Panc1 (cell line): ENCODE results near the gene CMKLR1. TPM values are rescaled to one million over a fixed set of nuclear protein-coding genes. Genes with fewer than 3 reads are reported as not detected.

ENCODE experiments used
- ATAC-seq: fragments of 200-7000 bp; cut with Tn5 transposase; 2 replicates; pipeline ENCODE4 v1.9.1; 2020; ENCODE audit warnings: mild to moderate bottlenecking, moderate library complexity
- BruUV-seq: library from RNA; stranded (reverse); fragments of 400-500 nt; replicated peaks from 2 replicates; lab custom pipeline; 2021; lab: Mats Ljungman, UMichigan
- CTCF ChIA-PET: fragments of 300-600 bp; sonication (Branson Sonifier 250); formaldehyde crosslinking; loops from one replicate; lab custom pipeline; 2022; ENCODE audit warnings: antibody characterized with exemption; lab: Charles Lee
- POLR2A ChIA-PET: fragments of 300-600 bp; sonication (Branson Sonifier 250); formaldehyde crosslinking; loops from one replicate; lab custom pipeline; 2022; ENCODE audit warnings: antibody characterized with exemption; lab: Charles Lee
- DNase-seq: peaks from one replicate; pipeline ENCODE4 v3.0.0-alpha.2; 2010; ENCODE audit warnings: low read depth, low spot score
- H3K27ac ChIP-seq: 2 replicates; pipeline ENCODE4 v1.5.1; 2011; ENCODE audit warnings: mild to moderate bottlenecking, low read length, inconsistent platforms
- H3K27me3 ChIP-seq: fragments of 200-500 bp; sonication (Bioruptor generic); 2 replicates; pipeline ENCODE4 v1.6.0; 2014; ENCODE audit warnings: low read length, inconsistent platforms; ENCODE audit not compliant: control insufficient read depth, insufficient read depth
- H3K36me3 ChIP-seq: fragments of 200-500 bp; sonication (Bioruptor generic); 2 replicates; pipeline ENCODE4 v1.5.1; 2014; ENCODE audit warnings: inconsistent platforms, mild to moderate bottlenecking, low read length, moderate library complexity; ENCODE audit not compliant: control insufficient read depth, insufficient read depth
- H3K4me1 ChIP-seq: 2 replicates; pipeline ENCODE4 v1.5.1; 2011; ENCODE audit warnings: inconsistent platforms, mild to moderate bottlenecking, low read length, moderate library complexity; ENCODE audit not compliant: control insufficient read depth, insufficient read depth
- H3K4me3 ChIP-seq, 2 experiments: 2 replicates each; pipeline ENCODE4 v1.5.1; 2011 to 2012; ENCODE audit warnings: low read depth in 2 of 2, low read length in 2 of 2, mild to moderate bottlenecking in 2 of 2, inconsistent platforms in 1 of 2, moderate library complexity in 1 of 2
- H3K9me3 ChIP-seq: fragments of 200-500 bp; sonication (Bioruptor generic); 2 replicates; pipeline ENCODE4 v1.5.1; 2014; ENCODE audit warnings: low read depth, mild to moderate bottlenecking, inconsistent platforms, low read length, moderate library complexity; ENCODE audit not compliant: control insufficient read depth, insufficient read depth
- CTCF ChIP-seq: fragments of 450-650 bp; IDR thresholded peaks from 2 replicates; pipeline ENCODE4 v1.5.1; 2017; ENCODE audit warnings: mild to moderate bottlenecking
- POLR2AphosphoS5 ChIP-seq: IDR thresholded peaks from 2 replicates; pipeline ENCODE4 v1.6.1; 2012; ENCODE audit warnings: mild to moderate bottlenecking, low read depth, low read length, moderate library complexity
- SIN3A ChIP-seq: IDR thresholded peaks from 2 replicates; pipeline ENCODE4 v1.6.1; 2012; ENCODE audit warnings: low read depth, mild to moderate bottlenecking, low read length, moderate library complexity, borderline replicate concordance; ENCODE audit not compliant: insufficient read depth
- in situ Hi-C: cut with HindIII; loops from 2 replicates; pipeline ENCODE4 v1.10.0; 2016; ENCODE audit warnings: low sequenced_read_pairs, low pct_unique_long_range_greater_than_20kb
- intact Hi-C: fragments of 100-400 bp; cut with micrococcal nuclease; formaldehyde crosslinking; loops from one replicate; pipeline ENCODE4 v1.10.0; 2022; ENCODE audit not compliant: unreplicated experiment
- total RNA-seq: library from RNA; stranded (reverse); gene quantifications from one replicate; pipeline ENCODE4 v1.2.1, GENCODE V29; 2021; ENCODE audit not compliant: unreplicated experiment
- TF ChIP-seq, protein P1 (sequence below), 2 experiments: IDR thresholded peaks; 2 replicates each; pipeline ENCODE4 v1.6.1; 2011 to 2012; ENCODE audit warnings: low read depth in 2 of 2, control low read depth in 1 of 2, low read length in 1 of 2, mild to moderate bottlenecking in 1 of 2, moderate library complexity in 1 of 2; ENCODE audit not compliant: insufficient read depth in 1 of 2

The CMKLR1 gene
- total RNA-seq, 1 experiment from 2014 or later, result 0.03 TPM

- ChIA-PET POLR2A (no interaction called here), CTCF (no interaction called here)
- Histone ChIP-seq H3K36me3 (no peaks in the 10 kb centered on the region), H3K27me3 (no peaks in the 10 kb centered on the region), H3K27ac (no peak overlapping the region), H3K9me3 (no peaks in the 10 kb centered on the region), H3K4me3 (no peak overlapping the region), H3K4me1 (no peaks in the 10 kb centered on the region)
- no TSS peak for BruUV-seq
- intact Hi-C loops, result no loop called here
- in situ Hi-C loops, result no loop called here
- TF ChIP-seq, protein P1, sequence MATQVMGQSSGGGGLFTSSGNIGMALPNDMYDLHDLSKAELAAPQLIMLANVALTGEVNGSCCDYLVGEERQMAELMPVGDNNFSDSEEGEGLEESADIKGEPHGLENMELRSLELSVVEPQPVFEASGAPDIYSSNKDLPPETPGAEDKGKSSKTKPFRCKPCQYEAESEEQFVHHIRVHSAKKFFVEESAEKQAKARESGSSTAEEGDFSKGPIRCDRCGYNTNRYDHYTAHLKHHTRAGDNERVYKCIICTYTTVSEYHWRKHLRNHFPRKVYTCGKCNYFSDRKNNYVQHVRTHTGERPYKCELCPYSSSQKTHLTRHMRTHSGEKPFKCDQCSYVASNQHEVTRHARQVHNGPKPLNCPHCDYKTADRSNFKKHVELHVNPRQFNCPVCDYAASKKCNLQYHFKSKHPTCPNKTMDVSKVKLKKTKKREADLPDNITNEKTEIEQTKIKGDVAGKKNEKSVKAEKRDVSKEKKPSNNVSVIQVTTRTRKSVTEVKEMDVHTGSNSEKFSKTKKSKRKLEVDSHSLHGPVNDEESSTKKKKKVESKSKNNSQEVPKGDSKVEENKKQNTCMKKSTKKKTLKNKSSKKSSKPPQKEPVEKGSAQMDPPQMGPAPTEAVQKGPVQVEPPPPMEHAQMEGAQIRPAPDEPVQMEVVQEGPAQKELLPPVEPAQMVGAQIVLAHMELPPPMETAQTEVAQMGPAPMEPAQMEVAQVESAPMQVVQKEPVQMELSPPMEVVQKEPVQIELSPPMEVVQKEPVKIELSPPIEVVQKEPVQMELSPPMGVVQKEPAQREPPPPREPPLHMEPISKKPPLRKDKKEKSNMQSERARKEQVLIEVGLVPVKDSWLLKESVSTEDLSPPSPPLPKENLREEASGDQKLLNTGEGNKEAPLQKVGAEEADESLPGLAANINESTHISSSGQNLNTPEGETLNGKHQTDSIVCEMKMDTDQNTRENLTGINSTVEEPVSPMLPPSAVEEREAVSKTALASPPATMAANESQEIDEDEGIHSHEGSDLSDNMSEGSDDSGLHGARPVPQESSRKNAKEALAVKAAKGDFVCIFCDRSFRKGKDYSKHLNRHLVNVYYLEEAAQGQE (IDR thresholded peaks at IDR 0.05; ENCODE audit: insufficient read depth in 1 of 2, low read depth in 2 of 2, low read length in 1 of 2), result no peak
- TF ChIP-seq POLR2AphosphoS5 (no peak), CTCF (peak; percentile 66)
- DNase-seq, result no peak
- no peak for ATAC-seq
Observed at GRCh38 chr12:108373111-108373510, 34.0 kb upstream of the CMKLR1 start.

DNA sequence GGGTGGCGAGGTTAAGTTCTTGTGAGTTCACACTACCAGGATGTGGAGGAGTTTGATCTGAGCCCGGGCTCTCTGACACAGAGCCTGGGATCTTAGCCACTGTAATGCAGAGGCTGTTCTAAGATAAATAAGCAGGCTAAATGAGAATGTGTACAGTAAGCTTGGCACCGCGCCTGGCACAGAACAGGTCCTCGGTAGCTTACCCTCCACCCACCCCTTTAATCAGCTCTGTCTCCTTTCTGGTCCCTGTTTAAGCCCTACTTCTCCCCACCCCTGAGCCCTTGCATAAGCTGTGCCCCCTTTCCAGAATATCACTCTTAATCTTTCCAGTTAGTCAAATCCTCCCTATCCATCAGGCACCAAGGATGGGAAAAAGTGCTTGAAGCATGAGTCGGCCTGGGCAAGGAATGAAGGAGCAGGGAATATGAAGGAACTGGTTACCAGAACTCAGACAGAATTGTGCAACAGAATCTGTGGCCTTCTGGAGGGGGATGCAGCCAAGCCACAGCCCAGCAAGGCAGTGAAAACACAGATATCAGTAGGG, 32.8 kb upstream of the CMKLR1 start:
- no TSS peak for BruUV-seq
- ChIA-PET POLR2A (no interaction called here), CTCF (no interaction called here)
- H3K9me3 ChIP-seq, result no peaks in the 10 kb centered on the region
- H3K4me3 ChIP-seq, result no peak overlapping the region
- TF ChIP-seq SIN3A, result no peak
- TF ChIP-seq, protein P1 (IDR thresholded peaks at IDR 0.05; ENCODE audit: insufficient read depth in 1 of 2, low read depth in 2 of 2, low read length in 1 of 2), result no peak
- no peak overlapping the region for H3K27ac ChIP-seq
- no peaks in the 10 kb centered on the region for H3K36me3 ChIP-seq
- intact Hi-C loops, result no loop called here
- H3K4me1 ChIP-seq, result no peaks in the 10 kb centered on the region
- H3K27me3 ChIP-seq, result no peaks in the 10 kb centered on the region
- ATAC-seq, result no peak; the same call in 1 of the 2 replicates
- DNase-seq, result no peak
- in situ Hi-C loops, result no loop called here
